GM23248 (cell line): ENCODE measurements around the gene DNAAF8. TPM values are rescaled to one million over a fixed set of nuclear protein-coding genes. Genes with fewer than 3 reads are reported as not detected.

ENCODE experiments used
- DNase-seq: peaks from one replicate; pipeline ENCODE4 v3.0.0-alpha.2; 2015
- H2AFZ ChIP-seq: fragments of 200-600 bp; sonication (generic); 2 replicates; pipeline ENCODE4 v1.6.1; 2016; ENCODE audit warnings: antibody characterized with exemption
- H3F3A ChIP-seq: fragments of 200-600 bp; sonication (generic); 2 replicates; pipeline ENCODE4 v1.6.1; 2016; ENCODE audit warnings: mild to moderate bottlenecking, antibody characterized with exemption, mixed run types; ENCODE audit not compliant: insufficient read depth
- H3K27ac ChIP-seq: fragments of 200-600 bp; sonication (generic); 2 replicates; pipeline ENCODE4 v1.5.1; 2016; ENCODE audit warnings: mild to moderate bottlenecking
- H3K27me3 ChIP-seq: fragments of 200-600 bp; sonication (generic); replicated peaks from 2 replicates; pipeline ENCODE4 v1.6.1; 2016; ENCODE audit warnings: mild to moderate bottlenecking; ENCODE audit not compliant: insufficient read depth
- H3K36me3 ChIP-seq: fragments of 200-600 bp; sonication (generic); 2 replicates; pipeline ENCODE4 v1.6.1; 2016; ENCODE audit warnings: low read depth, mild to moderate bottlenecking
- H3K4me1 ChIP-seq: fragments of 200-600 bp; sonication (generic); 2 replicates; pipeline ENCODE4 v1.6.1; 2016; ENCODE audit warnings: mild to moderate bottlenecking; ENCODE audit not compliant: insufficient read depth
- H3K4me2 ChIP-seq: fragments of 200-600 bp; sonication (generic); one replicate; pipeline ENCODE4 v1.6.1; 2016; ENCODE audit warnings: mild to moderate bottlenecking; ENCODE audit not compliant: unreplicated experiment
- H3K4me3 ChIP-seq: fragments of 200-600 bp; sonication (generic); 2 replicates; pipeline ENCODE4 v1.5.1; 2016; ENCODE audit warnings: mild to moderate bottlenecking
- H3K79me2 ChIP-seq: fragments of 200-600 bp; sonication (generic); 2 replicates; pipeline ENCODE4 v1.6.1; 2016; ENCODE audit warnings: mild to moderate bottlenecking; ENCODE audit not compliant: insufficient read depth
- H3K9ac ChIP-seq: fragments of 200-600 bp; sonication (generic); 2 replicates; pipeline ENCODE4 v1.6.1; 2016; ENCODE audit warnings: mild to moderate bottlenecking
- H3K9me2 ChIP-seq: fragments of 200-600 bp; sonication (generic); 2 replicates; pipeline ENCODE4 v1.6.1; 2016; ENCODE audit warnings: mixed run types, mild to moderate bottlenecking, moderate library complexity; ENCODE audit not compliant: insufficient read depth
- H3K9me3 ChIP-seq: fragments of 200-600 bp; sonication (generic); one replicate; pipeline ENCODE4 v1.6.1; 2017; ENCODE audit warnings: low read depth
- H4K20me1 ChIP-seq: fragments of 200-600 bp; sonication (generic); 2 replicates; pipeline ENCODE4 v1.6.0; 2016; ENCODE audit not compliant: insufficient read depth
- EZH2 ChIP-seq: fragments of 200-600 bp; sonication (generic); IDR thresholded peaks from 2 replicates; pipeline ENCODE4 v1.6.1; 2018; ENCODE audit warnings: antibody characterized with exemption, mild to moderate bottlenecking; ENCODE audit not compliant: insufficient read depth, poor library complexity, severe bottlenecking
- EZH2phosphoT487 ChIP-seq: fragments of 200-600 bp; sonication (generic); IDR thresholded peaks from 2 replicates; pipeline ENCODE4 v1.6.1; 2018; ENCODE audit warnings: antibody characterized with exemption, moderate library complexity, mild to moderate bottlenecking, low read depth; ENCODE audit not compliant: insufficient read depth
- WGBS, 2 experiments: methylation state at CpG; one replicate each; pipeline ENCODE4 v1.1.6; 2015 to 2017; ENCODE audit warnings: low lambda C conversion rate in 2 of 2, low coverage in 1 of 2; ENCODE audit errors: missing lambda C conversion rate in 2 of 2; 5-methylcytosine and 5-hydroxymethylcytosine counted together
- in situ Hi-C: fragments of 300-500 bp; cut with MboI; formaldehyde crosslinking; loops from 2 replicates; pipeline ENCODE4 v1.15.0; 2020
- polyA plus RNA-seq: library from polyadenylated mRNA; unstranded; fragments of >200 nt; fragmentation: Nextera tagmentation; extraction: Ambion mirVana; gene quantifications from 2 replicates; pipeline ENCODE4 v1.2.1, GENCODE V29; 2016
- total RNA-seq: library from RNA; depleted of rRNA; stranded (reverse); fragments of >200 nt; shearing (Covaris generic); gene quantifications from 2 replicates; pipeline ENCODE4 v1.2.3, GENCODE V29; 2014

The DNAAF8 gene
- total and polyA plus RNA-seq, 2 experiments from 2014 or later = 0.86 to 1.7 TPM

DNA sequence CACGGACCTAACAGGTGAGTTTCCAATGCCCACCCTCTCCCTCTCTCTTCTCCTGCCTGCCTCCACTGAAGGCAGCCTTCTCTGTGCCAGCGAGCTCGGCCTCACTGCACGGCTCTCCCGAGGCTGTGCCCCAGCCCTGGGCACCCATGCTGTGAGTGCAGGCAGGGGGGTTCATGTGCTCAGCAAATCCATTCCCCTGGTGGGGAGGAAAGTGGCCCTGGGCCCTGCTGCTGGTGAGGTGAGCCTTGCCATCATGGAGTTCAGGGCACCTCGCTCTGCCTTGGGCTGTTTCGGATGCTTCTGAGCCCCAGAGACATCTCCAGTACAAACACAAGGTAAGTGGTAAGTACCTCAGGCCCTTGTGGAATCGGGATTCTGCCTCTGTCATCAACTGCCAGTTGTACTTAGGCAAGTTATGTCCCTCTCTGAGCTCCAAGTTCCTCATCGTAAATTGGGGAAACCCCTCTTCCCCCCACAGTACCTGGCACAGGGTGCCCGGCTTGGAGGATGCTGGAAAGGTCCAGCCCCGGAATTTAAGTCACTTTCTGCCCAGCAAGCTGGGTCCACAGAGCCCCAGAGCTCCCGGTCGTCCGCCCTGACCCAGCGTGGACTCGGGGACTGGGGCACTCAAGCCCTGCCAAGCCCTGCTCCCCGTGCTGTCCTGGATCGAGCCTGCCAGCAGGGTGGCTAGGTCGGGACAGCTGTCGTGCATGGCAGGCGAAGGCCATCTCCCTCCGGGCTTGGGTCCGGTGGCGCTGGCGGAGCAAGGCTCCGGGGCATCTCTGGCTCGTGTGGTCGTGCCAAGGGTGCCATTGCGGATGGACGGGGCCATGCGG lies 41.7 kb upstream of the DNAAF8 start:
- no peak for TF ChIP-seq EZH2
- TF ChIP-seq EZH2phosphoT487 = no peak
- Histone ChIP-seq H3K4me2 (peak overlapping the region; percentile 76), H4K20me1 (no peaks in the 10 kb centered on the region), H3K9me3 (no peaks in the 10 kb centered on the region), H3K27ac (peak overlapping the region; percentile 56), H3K9me2 (no peaks in the 10 kb centered on the region), H3K27me3 (no peaks in the 10 kb centered on the region), H3F3A (0 out of 2 replicates have a peak, but pooled peaks cover 8% of the 10 kb centered on the region), H3K79me2 (no peaks in the 10 kb centered on the region), H3K36me3 (0 out of 2 replicates have a peak, but pooled peaks cover 3% of the 10 kb centered on the region), H3K4me3 (peak overlapping the region; percentile 81), H3K9ac (peak overlapping the region; percentile 63), H2AFZ (peak overlapping the region; percentile 58), H3K4me1 (peaks cover 14% of the 10 kb centered on the region)
- 19 to 20% methylated on average over 29 to 31 of the region's 31 CpGs for WGBS, 2 experiments
- in situ Hi-C loops = no loop called here
- peak; percentile 27 for DNase-seq

DNA sequence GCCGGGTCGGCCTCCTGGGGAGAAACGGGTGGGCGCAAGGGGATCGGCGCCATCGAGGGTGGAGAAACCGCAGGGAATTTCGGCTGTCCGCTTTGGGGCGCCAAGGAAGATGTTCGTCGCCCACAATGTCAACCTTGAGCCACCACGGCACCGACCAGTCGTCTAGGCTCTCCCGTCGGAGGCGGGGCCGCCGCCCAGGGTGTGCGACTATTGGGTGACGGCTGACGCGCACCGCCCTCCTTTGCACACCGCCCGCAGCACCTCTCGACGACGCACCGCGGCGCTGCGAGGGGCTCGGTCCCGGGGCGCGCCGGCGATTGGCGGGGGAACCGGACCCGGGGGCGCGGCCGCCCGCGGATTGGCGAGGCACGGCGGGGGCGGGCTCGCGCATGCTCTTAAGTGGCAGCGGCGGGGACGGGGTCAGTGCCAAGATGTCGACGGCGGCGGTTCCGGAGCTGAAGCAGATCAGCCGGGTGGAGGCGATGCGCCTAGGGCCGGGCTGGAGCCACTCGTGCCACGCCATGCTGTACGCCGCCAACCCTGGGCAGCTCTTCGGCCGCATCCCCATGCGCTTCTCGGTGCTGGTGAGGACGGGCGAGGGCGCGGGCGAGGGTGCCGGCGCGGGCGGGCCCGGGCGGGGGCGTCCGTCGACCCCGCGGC lies 40.9 kb upstream of the DNAAF8 start, which contains the start of gene NUDT16L1:
Gene NUDT16L1, plus strand, starts transcription at position 267 of the 660 bp plus-strand sequence. Its CDS starts 165 bp downstream, at position 432.
- Histone ChIP-seq H4K20me1 (no peaks in the 10 kb centered on the region), H3K4me2 (peak within 1 kb of the TSS; percentile 76), H3K9me2 (no peaks in the 10 kb centered on the region), H3K79me2 (no peaks in the 10 kb centered on the region), H3K9me3 (no peaks in the 10 kb centered on the region), H3K4me3 (peak within 1 kb of the TSS; percentile 81), H3K36me3 (0 out of 2 replicates have a peak, but pooled peaks cover 3% of the 10 kb centered on the region), H3K27me3 (no peaks in the 10 kb centered on the region), H3F3A (0 out of 2 replicates have a peak, but pooled peaks cover 8% of the 10 kb centered on the region), H3K4me1 (peaks cover 14% of the 10 kb centered on the region), H3K27ac (peak within 1 kb of the TSS; percentile 56), H2AFZ (peak within 1 kb of the TSS; percentile 70), H3K9ac (peak within 1 kb of the TSS; percentile 85)
- peak; percentile 99 for DNase-seq
- WGBS, 2 experiments = 1 to 2% methylated on average over 46 to 70 of the region's 91 CpGs
- TF ChIP-seq EZH2 (no peak), EZH2phosphoT487 (no peak)
- in situ Hi-C loops = no loop called here

DNA sequence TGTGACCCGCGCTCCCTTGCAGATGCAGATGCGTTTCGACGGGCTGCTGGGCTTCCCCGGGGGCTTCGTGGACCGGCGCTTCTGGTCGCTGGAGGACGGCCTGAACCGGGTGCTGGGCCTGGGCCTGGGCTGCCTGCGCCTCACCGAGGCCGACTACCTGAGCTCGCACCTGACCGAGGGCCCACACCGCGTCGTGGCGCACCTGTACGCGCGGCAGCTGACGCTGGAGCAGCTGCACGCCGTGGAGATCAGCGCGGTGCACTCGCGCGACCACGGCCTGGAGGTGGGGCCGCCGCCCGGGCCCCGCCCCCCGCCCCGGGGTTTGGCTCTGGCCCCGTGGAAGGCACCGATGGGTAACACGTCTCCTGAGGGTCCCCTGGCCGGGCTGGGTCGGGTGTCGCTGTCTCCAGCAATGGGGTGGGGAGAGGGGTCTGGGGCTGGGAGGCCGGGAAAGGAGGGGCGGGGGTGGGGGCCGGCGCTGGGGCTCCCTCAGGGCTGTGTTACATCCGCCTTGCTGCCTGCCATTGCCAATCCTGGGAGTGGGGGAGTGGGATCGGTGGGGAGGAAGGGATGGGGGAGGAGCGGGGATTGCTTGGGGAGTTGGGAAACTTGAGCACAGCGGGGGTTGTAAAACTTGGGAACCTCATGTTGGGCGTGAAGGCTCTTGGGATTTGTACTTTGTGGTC lies 40.2 kb upstream of the DNAAF8 start:
- peak; percentile 62 for DNase-seq
- Histone ChIP-seq H3K36me3 (0 out of 2 replicates have a peak, but pooled peaks cover 3% of the 10 kb centered on the region), H3K9me2 (no peaks in the 10 kb centered on the region), H3K9ac (peak overlapping the region; percentile 85), H3F3A (0 out of 2 replicates have a peak, but pooled peaks cover 8% of the 10 kb centered on the region), H2AFZ (peak overlapping the region; percentile 70), H3K27ac (peak overlapping the region; percentile 47), H3K4me3 (peak overlapping the region; percentile 81), H3K79me2 (no peaks in the 10 kb centered on the region), H3K27me3 (no peaks in the 10 kb centered on the region), H3K4me1 (peaks cover 14% of the 10 kb centered on the region), H4K20me1 (no peaks in the 10 kb centered on the region), H3K9me3 (no peaks in the 10 kb centered on the region), H3K4me2 (peak overlapping the region; percentile 68)
- WGBS, 2 experiments = 0 to 2% methylated on average over 15 to 52 of the region's 54 CpGs
- TF ChIP-seq EZH2 (no peak), EZH2phosphoT487 (no peak)
- in situ Hi-C loops = no loop called here
